Activated naive CD8-positive, alpha-beta T cell treated with anti-CD3 and anti-CD28 coated beads, Interleukin-2, amount 50 U/mL, for 16 hours (primary cell): ENCODE results near the gene PRKAR1A.
"Not testable (repeated sequence)": the region's sequence is repeated elsewhere in the genome, so short reads cannot be mapped to it uniquely, and the experiment has no call there.

Experiments used
- DNase-seq: peaks from one replicate; pipeline ENCODE4 v3.0.0-alpha.2; 2020; ENCODE audit warnings: low read depth, low spot score

PRKAR1A gene

DNA sequence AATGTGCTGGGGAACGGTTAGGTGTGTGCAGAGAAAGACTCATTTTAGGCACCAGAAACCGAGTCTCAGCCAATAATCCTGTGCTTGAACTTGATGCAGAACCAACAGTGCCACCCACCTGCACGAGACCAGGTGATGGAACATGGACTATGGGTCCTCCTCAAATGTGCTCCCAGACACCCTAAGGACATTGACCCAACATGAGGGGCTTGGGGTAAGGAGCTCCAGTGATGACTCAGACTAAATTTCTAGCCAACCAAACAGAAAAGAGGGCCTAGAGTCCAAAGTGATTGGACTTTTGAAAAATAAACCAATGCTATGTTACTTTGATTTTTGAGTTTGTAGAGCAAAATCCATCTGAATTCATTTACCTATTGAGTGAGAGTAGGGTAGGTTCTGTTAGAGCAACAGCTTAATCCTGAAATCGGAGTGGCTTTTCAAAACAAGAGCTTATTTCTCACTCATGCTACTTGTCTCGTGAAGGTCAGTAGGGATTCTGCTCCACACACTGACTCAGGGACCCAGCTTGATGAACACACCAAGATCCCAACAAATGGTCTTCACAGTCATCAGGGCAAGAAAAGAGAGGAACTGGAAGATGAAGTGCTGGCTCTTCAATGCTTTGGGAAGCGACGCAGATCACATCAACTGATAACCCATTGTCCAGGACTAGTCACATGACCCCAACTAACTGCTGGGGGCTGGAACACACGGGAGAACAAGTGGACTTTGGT is 67.1 kb downstream of the PRKAR1A start:
- DNase-seq, result no peak

GRCh38 chr17:68580236-68580770 is 68.1 kb downstream of the PRKAR1A start:
- no peak for DNase-seq

DNA sequence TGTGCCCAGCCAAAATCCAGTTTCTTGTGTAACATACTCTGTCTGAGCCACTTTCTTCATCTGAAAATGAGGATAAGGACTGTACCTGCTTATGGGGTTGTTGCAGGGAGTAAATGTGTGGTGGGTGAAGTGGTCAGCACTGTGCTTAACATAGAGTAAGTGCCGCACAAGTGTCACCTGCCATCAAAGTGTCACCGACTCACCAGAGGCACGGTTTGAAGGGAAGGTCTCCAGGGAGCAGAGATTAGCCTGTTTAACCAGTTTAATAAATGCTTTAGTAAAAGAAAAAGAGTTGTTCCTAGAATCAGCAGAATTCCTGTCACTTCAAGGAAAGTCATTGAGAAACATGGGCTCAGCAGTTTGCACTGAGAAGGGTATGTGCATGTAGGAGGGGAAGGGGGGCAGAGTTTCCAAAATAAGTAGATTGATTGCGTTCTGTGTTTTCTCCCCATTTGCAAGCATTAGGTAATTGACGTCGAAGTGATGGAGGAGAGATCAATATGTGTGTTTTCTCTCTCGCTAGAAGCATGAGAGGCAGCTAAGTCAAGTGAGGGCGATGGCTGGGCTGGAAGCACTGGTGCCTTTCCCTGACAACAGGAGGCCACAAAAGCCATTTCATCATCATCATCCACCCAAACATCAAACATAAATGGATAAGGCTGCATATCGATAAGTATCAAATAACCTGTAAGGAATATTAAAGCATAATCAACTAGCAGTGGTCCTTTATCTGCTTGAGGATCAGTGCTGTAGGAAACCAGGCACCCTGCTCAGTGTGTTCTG is 69.8 kb downstream of the PRKAR1A start:
- DNase-seq, result no peak

GRCh38 chr17:68582867-68583266 is 70.6 kb downstream of the PRKAR1A start:
- not testable (repeated sequence) for DNase-seq

GRCh38 chr17:68584581-68585303 is 72.5 kb downstream of the PRKAR1A start:
- no peak for DNase-seq

DNA sequence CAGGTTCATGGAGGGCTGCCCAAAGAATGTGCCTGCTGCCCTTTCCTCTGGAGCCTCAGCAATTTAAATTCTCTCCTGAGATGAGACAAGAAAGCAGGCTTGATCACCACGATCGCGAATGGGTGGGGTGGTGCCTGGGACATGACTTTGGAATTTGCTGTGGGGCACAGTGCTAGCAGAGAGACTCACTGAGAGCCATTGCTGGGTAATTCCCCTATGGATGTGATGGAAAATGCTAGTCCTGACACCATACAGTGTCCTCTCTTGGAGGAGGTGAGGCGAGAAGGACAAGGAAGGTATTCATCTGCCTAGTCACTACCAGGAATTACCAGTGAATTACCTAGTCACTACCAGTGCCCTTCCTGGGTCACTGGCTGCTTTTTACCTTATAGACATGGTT is 73.4 kb downstream of the PRKAR1A start:
- DNase-seq, result no peak

DNA sequence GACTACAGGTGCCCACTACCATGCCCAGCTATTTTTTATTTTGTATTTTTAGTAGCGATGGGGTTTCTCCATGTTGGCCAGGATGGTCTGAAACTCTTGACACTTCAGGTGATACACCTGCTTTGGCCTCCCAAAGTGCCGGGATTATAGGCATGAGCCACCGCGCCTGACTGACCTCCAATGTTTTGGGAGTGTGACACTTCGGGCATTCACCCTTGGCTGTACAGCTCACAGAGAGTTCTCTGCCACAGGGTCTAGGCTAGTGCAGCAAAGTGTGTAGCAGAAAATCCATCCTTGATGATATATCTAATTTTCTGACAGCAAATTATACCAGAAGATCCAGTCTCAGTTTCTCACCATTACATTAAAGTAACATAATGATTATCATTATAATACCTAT is 74.8 kb downstream of the PRKAR1A start:
- no peak for DNase-seq

DNA sequence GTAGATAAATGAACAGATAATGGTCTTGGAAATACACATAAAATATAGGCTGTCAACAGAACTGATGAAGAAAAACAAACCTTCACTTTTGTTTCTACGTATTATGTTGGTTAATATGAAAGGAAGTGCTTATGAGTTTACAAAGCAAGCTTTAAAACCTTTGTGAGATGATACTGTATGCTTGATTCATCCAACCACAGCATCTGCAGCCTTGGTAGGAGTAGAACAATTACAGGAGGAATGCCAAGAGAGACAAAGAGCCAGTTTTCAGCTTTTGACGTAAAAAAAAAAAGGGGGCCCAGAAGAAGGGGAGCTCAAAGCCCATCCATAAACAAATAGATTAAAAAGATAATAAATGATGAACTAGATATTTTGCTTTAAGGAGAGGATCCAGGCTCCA is 75.6 kb downstream of the PRKAR1A start:
- DNase-seq, result no peak

GRCh38 chr17:68588362-68588761 is 76.1 kb downstream of the PRKAR1A start:
- no peak for DNase-seq

- DNase-seq, result no peak
These were observed 76.9 kb downstream of the PRKAR1A start for GRCh38 chr17:68589086-68589485.

DNA sequence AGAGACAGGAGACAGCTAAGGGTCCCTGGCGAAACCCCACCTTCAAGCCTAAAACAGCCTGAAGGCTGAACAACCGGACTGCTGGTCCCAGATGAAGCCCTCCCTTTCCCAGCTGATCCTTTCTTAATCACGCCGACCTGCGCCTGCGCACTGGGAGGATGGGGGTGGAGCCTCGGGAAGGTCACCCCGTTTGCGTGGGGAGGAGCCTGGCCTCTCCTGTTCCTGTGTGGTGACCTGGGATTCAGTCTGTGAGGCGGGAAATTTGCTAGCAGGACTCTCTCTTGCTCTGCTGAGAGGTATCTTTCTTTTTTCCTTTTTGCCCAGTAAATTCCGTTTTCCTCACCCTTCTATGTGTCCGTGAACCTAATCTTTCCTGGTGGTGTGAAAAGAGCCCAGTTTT is 79.4 kb downstream of the PRKAR1A start:
- no peak for DNase-seq

GRCh38 chr17:68592009-68592408 is 79.8 kb downstream of the PRKAR1A start:
- no peak for DNase-seq

- no peak for DNase-seq
These were observed 80.7 kb downstream of the PRKAR1A start for GRCh38 chr17:68592682-68593641.

- no peak for DNase-seq
These were observed 82.3 kb downstream of the PRKAR1A start for GRCh38 chr17:68594552-68594951.

DNA sequence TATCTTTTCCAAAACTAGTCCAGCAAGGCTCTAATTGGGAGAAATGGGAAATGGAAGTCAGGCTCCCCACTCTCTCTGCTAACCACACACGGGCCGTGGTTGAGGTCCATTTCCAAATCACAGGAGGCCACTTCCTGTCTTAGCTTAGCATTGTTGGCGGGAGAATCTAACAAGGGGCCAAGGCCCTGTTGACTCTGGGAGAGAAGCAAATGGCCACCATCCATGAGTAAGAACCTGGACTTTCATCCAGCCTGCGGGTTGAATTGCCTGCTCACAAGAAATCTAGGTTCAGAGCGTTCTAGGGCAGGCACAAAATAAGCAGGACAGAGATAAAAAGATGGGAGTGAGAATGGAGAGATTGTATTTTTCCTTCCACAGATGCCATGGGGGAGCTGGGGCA is 83.3 kb downstream of the PRKAR1A start:
- DNase-seq, result no peak

- no peak for DNase-seq
These were observed 83.8 kb downstream of the PRKAR1A start for GRCh38 chr17:68595986-68596385.

- no peak for DNase-seq
These were observed 84.2 kb downstream of the PRKAR1A start for GRCh38 chr17:68596411-68596945.

GRCh38 chr17:68598074-68598473 is 85.8 kb downstream of the PRKAR1A start:
- DNase-seq, result no peak

GRCh38 chr17:68598545-68598961 is 86.3 kb downstream of the PRKAR1A start:
- no peak for DNase-seq

- no peak for DNase-seq
These were observed 86.9 kb downstream of the PRKAR1A start for GRCh38 chr17:68599091-68599490.
